GM21529 (cell line): ENCODE results near the gene ZNF432.
A peak's percentile ranks its signal among the peaks of the same experiment; 100 is the strongest.

Experiments used
- ATAC-seq: cut with Tn5 transposase; IDR thresholded peaks from one replicate; pipeline ENCODE4 v1.9.1; 2021; ENCODE audit not compliant: unreplicated experiment

Gene ZNF432

GRCh38 chr19:52010674-52011073 is 38.0 kb downstream of the ZNF432 start:
- no peak for ATAC-seq

GRCh38 chr19:52007806-52008557 is 40.7 kb downstream of the ZNF432 start, which contains the start of gene ZNF615:
TSS of gene ZNF615 (minus strand) at chr19:52008211. CDS start at chr19:52003711, 4,500 bp downstream.
- peak; percentile 92 for ATAC-seq

- no peak for ATAC-seq
Measured at GRCh38 chr19:52007451-52007805, 41.2 kb downstream of the ZNF432 start.

- ATAC-seq, result no peak
Measured at GRCh38 chr19:51994048-51994644, 54.5 kb downstream of the ZNF432 start.

- ATAC-seq, result no peak
Measured at GRCh38 chr19:51993422-51993821, 55.2 kb downstream of the ZNF432 start.

- peak; percentile 80 for ATAC-seq
Measured at GRCh38 chr19:51986309-51987291, 62.0 kb downstream of the ZNF432 start, which contains the start of gene ZNF350. TSS of gene ZNF350 (minus strand) at chr19:51986840. CDS start at chr19:51974360, 12,480 bp downstream.

- ATAC-seq, result no peak
Measured at GRCh38 chr19:51983361-51983760, 65.3 kb downstream of the ZNF432 start.
